GM19043 (cell line): ENCODE data around the gene KCTD21.
"Not testable (repeated sequence)": the region's sequence is repeated elsewhere in the genome, so short reads cannot be mapped to it uniquely, and the experiment has no call there.

Experiments used
- ATAC-seq: cut with Tn5 transposase; IDR thresholded peaks from one replicate; pipeline ENCODE4 v1.9.1; 2021; ENCODE audit warnings: low read depth; ENCODE audit not compliant: unreplicated experiment

KCTD21 gene, protein sequence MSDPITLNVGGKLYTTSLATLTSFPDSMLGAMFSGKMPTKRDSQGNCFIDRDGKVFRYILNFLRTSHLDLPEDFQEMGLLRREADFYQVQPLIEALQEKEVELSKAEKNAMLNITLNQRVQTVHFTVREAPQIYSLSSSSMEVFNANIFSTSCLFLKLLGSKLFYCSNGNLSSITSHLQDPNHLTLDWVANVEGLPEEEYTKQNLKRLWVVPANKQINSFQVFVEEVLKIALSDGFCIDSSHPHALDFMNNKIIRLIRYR

DNA sequence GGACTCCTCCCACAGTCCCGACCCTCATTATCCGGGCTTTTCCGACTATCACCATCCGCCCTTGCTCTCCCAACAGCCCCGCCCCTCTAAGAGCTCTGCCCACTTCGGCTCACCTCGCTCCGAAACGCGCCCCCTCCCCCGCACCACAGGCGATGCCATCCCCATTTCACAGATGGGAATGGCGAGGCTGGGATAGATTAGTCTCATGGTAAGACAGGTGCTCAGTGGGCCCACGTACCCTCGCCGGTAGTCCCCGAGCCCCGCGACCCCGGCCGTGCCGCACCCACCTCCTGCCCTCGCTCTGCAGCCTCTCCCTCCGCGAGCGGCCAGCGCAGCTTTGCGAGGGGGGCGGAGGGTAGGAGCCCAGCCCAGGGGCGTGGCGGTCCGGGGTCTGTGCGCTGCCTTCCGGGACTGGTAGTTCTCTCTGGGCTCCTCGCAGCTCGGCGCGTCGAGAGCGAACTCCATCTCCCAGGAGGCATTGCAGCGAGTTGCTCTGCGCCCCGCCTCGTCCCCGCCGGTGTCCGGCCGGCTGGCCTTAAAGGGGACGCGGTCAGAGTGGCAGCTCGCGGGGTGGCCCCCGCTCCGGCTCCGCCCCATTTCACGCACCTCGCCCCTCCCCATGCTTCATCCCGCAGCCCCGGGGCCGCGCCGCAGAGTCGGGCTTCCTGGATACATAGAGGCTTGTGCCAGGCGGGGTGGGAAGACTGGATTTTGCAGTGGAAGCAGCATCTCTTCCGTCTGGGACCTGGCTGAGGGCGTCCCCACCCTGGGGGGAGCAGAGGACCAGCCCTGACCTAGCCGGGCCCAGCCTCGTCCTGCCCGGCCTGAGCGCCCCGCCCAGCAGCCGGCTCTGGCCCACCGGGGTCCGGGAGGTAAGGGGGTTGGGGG is at the start of gene KCTD21, which contains the start of gene USP35:
Gene KCTD21, minus strand, starts transcription at position 341 of the 888 bp plus-strand sequence. CDS start 14,072 bp downstream, outside the sequence.
Gene USP35, plus strand, starts transcription at position 634 of the 888 bp plus-strand sequence. CDS start 7,327 bp downstream, outside the sequence.
- peak; percentile 97 for ATAC-seq

DNA sequence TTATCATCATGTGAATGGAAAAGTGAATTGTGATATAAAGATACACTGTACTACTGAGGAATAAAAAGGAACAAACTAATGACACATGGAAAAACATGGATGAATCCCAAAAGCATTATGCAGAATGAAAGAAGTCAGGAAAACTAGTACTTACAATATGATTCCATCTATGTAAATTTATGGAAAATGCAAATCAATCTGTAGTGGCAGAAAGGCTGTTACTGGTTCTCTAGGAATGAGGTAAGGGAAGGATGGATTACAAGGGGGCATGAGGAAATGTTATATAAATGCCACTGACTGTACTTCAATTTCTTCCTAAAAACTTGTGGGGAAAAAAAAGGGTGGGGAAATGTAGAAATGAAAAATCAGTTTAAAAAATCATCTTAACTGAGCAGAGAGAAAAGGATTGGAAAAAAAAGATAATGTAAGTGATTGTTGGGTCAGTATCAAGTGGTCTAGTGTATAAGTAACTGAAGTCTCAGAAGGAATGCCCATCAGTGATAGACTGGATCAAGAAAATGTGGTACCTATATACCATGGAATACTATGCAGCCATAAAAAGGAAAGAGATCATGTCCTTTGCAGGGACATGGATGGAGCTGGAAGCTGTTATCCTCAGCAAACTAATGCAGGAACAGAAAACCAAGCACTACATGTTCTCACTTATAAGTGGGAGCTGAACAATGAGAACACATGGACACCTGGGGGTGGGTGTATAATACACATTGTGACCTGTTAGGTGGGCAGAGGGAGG is 49.0 kb upstream of the KCTD21 start:
- no peak for ATAC-seq

DNA sequence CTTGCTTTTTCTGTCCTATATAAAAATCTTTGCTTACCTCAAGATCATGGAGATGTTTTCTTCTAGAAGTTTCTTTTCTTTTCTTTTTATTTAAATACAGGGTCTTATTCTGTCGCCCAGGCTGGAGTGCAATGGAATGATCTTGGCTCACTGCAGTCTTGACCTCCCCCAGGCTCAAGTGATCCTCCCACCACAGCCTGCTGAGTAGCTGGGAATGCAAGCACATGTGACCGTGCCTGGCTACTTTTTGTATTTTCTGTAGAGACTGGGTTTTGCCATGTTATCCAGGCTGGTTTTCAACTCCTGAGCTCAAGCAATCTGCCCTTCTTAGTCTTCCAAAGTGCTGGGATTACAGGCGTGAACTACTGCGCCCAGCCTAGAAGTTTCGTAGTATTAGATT is 45.6 kb upstream of the KCTD21 start:
- no peak for ATAC-seq

DNA sequence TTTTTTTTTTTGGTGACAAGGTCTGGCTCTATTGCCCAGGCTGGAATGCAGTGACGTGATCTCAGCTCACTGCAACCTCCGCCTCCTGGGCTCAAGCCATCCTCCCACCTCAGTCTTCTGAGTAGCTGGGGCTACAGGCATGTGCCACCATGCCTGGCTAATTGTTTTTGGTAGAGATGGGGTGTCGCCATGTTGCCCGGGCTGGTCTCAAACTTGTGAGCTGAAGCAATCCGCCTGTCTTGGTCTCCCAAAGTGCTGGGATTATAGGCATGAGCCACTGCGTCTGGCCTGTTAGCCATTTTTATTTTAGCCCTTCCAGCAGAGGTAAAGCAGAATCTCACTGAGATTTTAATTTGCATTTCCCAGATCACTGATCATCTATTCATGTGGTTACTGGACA is 44.6 kb upstream of the KCTD21 start:
- ATAC-seq, result not testable (repeated sequence)

DNA sequence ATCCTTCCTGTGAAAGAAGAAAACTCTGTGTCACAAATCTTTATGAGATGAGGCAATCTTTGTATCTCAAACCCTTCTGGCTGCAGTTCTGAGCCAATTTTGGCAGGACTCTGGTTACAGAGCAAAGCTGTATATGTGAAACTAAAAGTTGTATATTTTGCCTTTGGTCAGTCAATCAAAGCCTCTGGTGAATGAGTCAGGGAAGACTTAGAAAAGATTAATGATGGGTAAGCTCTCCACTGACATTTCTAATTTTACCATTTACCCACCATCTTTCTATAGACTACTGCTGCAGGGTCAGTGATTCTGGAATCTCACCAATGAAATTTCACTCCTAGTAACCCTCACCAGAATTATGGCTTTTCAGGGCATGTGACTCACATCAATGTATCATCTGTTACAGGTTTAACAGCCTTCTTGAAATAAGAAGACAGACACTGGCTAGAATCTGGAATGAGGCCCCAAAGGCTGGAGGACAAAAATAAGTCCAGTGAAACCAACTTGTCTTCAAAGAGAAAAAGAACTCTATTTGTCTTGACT is 43.6 kb upstream of the KCTD21 start:
- no peak for ATAC-seq

DNA sequence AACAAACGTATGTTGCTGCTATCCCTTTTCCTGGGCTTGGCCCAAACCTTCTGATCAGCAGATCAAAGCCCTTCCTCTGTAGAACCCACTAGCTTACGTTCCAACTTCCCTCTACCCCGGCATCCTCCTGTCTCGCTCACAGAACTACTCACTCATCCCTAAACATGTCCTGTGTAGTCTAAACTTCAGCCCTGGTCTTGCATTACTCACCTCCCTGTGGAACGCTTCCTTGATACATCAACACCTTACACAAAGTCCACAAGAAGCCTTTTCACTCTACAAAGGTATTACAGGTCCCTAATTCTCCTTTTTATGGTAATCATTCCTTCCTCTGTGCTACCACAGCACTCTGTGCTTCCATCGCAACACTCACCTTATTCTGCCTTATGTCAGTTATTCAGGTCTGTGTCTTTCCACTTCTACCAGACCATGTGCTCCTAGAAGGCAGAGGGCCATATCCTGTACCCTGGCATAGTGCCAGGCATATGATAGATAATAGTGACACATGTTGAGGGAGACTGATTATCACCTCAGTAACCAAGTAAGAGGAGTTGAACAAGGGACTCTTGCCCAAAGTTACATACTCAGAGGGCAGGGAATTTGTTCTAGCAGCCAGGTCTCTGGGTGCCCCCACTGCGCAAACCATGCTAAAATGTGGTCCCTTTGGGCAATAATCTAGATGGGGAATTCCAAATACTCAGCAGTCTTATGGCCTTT is 41.9 kb upstream of the KCTD21 start:
- no peak for ATAC-seq

DNA sequence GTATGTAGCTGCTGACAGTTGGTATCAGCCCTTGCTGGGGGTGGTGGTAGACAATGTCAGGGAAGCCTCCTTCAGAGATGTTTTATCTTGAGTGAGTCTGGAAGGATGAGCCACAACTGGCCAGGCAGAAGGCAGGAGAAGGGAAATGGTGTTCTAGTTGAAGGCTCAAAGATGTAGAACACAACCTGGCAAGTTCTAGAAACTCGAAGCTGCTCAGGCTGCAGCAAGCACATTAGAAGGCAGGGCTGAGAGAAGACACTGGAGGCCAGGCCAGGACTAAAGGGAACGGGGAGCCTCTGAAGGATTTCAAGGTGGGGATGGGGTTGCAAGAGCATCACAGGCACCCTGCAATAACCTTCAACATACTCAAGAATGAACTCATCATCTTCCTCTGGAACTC is 40.7 kb upstream of the KCTD21 start:
- no peak for ATAC-seq

DNA sequence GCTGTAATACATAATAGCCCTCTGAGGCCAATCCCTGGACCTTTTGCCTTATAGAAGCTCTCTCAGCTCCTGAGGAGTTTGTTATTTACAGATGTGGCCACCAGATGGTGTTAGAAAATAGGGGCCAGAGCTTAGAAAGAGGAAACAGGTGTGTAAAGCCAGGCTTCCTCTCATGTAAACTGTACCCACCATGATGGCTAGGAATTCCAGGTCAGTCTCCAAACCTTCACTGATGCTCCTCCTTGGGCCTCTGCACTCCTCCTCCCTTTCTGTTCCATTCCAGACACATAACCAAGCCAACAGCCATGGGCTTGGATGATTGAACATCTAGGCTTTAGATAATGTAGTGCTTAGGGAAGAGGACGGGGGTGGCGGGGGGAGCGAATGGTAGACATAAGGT is 40.0 kb upstream of the KCTD21 start:
- ATAC-seq, result peak; percentile 56

DNA sequence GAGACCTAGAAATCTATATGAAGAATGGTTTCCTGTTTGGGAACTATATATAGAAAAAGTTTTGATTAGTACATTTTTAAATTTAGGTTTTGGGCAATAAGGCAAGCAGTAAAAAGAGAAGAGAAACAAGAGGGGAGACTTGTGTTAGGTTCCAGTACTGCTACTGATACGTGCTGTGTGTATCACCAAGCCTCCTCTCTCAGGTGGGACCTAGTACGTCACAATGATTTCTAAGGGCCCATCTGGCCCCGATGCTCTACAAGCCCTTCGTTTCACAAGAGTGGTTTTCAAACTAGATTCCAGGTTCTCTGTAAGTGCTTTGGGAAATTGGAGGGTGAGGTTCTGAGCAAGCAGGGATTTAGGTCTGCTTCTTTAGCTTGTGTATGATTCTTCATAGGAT is 39.5 kb upstream of the KCTD21 start:
- no peak for ATAC-seq

DNA sequence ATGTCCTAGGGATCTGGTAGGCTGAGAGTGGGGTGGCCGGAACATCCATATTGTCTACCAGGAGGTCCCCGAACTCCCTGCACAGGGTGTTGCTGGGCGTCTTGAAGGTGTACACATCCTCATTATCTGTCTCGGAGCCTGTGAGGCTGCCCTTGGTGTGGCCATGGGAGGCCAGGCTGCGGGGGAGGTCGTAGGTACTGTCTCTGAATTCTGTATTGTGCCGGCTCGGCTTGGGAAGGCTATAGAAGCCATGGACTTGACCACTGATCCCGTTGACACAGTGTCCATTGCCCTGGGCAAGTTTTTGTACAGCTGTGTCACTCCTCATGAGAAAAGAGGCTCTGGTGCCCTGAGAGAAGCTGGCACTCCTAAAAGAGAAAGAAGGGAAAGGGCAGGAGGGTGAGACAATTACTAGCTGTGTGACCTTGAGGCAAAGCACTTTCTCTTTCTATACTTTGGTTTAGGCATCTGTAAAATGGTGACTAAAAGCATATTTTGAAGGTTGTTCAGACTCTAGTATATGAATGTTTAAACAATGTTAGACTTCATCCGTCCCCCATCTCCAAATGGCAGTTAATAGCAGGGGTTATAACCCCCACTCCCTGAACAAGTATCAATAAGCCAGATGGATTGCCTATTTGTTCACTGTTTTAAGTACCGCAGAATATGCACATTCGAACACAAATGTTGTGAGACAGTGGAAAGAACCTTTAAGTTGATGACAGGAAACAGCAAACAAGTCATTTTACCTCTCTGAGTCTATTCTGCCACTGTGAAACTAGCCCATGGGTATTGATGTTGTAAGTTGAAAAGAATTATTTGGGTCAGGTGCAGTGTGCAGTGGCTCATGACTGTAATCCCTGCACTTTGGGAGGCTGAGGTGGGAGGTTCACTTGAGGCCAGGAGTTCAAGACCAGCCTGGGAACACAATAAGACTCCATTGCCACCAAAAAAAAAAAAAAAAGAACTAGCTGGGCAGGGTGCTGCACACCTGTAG is 38.6 kb upstream of the KCTD21 start:
- no peak for ATAC-seq

DNA sequence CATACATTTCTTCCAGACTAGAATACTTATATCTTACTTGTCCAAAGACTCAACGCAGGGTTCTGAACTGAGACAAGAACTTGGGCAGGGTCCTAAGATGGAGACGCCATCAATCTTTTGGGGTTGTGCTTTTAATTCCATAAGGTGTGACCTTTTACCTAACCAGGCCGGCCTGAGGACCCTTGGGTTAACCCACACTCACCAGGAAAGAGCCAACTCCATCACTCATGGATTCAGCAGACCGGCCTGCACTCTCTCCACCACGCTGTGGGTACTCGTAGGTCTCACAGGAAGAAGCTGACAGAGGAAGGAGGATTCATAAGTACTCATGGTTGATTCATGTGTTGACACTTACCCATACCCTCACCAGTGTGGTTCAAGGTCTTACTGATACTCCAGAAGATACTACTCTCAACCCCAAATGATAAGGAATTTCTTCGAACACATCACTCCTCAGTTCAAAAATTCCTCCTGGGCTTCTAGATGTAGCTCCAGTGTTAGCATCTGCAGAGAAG is 36.5 kb upstream of the KCTD21 start:
- no peak for ATAC-seq

DNA sequence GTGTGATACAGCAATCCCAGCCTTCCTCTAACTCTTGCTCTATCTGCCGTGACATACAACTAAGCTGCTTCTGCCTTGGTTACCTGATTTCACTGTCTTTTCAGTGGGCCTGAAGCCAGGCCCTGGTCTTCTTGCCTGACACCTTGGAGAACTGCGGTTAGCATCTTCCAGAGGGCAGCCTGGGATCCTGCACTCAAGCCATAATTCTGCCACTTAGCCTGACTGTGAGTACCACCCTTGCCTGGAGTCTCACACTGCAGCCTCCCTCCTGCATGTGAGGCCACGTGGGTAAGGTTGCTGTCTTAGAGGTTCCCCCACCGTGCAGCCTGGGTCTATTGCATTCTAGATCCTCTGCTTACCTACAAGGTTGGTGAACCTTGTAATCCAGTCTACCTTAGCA is 36.1 kb upstream of the KCTD21 start:
- ATAC-seq, result no peak

DNA sequence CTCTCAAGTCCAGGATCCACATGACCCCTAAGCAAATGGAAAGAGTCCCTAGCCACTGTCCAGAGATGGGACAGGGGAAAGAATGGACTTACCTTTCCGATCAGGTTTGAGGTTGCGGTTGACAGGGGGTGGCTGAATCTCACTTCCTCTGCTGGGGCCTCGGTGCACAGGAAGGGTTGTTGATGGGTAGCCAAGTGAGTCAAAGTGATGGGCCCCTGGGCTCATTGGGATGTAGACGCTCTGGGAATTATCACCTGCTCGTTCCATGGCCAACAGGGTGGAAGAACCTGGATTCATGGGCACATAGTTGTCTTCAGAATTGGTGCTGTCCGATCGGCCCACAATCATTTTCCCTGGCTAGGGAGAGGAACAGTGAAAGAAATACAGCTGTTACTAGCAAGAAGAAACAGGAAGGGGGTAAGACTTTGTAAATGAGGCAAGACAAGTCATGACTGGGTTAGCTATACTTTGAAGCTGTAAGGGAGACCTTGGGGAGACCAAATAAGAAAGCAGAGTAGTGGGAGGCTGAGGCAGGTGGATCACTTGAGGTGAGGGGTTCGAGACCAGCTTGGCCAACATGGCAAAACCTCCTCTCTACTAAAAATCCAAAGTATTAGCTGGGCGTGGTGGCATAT is 35.0 kb upstream of the KCTD21 start:
- ATAC-seq, result peak; percentile 76

DNA sequence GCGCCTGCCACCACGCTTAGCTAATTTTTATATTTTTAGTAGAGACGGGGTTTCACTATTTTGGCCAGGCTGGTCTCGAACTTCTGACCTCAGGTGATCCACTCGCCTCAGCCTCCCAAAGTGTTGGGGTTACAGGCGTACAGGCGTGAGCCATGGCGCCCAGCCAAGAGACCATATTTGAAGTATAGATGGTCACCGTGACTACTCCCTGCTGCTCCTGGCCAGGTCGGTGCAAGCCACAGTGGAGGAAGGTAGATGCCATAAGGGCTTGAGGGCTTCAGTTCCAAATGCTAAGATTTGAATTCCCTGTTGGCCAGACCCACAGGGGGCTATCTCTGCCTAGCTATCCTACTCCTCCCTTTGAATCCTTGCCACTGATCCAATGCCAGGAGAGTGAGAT is 34.3 kb upstream of the KCTD21 start:
- ATAC-seq, result not testable (repeated sequence)

DNA sequence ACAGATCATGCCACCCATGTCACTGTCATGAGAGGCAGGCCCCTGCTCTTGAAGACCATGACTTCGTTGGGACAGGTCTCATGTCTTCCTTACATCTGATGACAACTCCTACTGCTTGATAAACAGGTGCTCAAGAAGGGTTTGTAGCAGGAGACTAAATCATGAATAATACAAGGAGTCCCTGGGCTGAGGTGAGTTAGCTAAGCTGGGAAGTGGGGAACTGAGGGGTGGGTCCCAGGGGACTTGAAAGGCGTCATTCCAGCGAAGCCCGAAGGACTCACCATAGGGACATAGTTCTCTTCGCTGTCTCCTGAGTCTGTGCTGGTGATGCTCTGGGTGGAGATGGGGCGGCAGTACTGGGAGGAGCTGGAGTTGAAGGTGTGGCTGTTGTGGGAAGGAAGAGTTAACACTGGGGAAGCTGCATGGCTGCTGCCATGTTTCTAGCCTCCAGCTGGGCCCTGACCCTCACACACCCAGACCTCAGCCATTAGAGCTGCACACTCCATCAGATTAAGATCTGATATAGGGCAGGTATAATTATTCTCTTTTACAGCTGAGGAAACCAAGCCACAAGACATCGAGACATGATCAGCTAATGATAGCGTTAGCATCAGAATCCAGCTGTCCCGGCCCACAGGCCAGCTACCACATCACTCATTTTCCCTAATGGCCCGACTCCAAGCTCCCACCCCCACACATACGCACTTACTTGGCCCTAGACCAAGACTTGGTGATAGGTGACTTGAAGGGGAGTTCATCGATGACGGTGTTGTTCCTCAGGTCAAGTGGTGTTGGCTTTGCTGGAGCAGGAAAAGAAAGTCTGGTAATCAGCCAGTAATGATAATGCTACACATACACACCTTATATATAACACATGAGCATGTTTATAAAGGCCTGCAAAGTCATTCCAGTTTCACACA is 33.2 kb upstream of the KCTD21 start:
- no peak for ATAC-seq

DNA sequence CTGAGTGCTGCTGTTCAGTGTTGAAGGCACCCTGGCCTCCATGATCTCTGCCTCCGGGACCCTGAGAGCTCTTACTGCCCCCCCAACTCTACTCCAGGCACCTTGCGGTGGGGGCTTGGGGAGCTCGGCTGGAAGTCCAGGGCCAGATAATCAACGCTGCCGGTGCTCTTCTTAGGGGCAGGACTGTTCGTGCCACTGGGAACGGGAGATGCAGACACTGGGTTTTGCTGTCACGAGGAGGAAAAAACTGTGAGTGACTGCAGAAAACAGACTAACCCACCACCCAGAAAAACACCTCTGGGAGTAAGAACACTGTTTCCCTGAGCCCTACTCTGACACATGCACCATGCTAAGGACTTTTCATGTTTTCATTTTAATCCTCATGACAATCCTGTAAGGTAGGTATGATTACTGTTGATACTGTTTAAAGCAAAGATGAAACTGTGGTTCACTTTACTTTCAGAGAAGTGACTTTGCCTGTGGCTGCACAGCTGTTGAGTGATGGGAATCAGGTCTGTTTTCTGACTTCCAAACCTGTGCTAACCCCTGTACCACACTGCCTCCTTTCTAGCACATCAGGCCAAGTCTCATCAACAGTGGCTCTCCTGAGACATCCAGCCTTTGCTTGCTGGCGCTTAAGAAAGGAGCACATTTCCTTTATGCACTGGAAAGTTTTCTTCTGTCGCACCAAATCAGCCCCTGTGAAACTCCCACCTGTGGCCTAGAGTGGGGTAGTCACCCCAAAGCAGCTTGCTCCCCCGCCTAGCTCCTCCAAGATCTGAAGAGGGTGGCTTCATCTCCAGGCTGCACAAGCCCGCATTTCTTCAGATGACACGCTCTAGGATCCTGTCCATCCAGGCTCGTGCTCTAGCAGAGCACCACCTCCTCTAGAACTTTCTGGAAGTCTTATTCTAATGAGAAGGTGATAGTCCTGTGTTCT is 32.1 kb upstream of the KCTD21 start:
- ATAC-seq, result no peak
